DMS 273 treated with DMSO at 0.1 percent for 48 hours (cell line): Measurements from ENCODE around the gene PDE4A.
"Not testable (repeated sequence)": the region's sequence is repeated elsewhere in the genome, so short reads cannot be mapped to it uniquely, and the experiment has no call there.

ENCODE experiments used
- DNase-seq: peaks from one replicate; lab custom pipeline; 2025; lab: John Stamatoyannopoulos, UW

Gene PDE4A

GRCh38 chr19:10403137-10404021 lies 17.0 kb upstream of the PDE4A start, which contains the start of gene CDC37:
TSS of gene CDC37 (minus strand) at chr19:10403542. CDS start at chr19:10403479, 63 bp downstream.
- peak; percentile 84 for DNase-seq

DNA sequence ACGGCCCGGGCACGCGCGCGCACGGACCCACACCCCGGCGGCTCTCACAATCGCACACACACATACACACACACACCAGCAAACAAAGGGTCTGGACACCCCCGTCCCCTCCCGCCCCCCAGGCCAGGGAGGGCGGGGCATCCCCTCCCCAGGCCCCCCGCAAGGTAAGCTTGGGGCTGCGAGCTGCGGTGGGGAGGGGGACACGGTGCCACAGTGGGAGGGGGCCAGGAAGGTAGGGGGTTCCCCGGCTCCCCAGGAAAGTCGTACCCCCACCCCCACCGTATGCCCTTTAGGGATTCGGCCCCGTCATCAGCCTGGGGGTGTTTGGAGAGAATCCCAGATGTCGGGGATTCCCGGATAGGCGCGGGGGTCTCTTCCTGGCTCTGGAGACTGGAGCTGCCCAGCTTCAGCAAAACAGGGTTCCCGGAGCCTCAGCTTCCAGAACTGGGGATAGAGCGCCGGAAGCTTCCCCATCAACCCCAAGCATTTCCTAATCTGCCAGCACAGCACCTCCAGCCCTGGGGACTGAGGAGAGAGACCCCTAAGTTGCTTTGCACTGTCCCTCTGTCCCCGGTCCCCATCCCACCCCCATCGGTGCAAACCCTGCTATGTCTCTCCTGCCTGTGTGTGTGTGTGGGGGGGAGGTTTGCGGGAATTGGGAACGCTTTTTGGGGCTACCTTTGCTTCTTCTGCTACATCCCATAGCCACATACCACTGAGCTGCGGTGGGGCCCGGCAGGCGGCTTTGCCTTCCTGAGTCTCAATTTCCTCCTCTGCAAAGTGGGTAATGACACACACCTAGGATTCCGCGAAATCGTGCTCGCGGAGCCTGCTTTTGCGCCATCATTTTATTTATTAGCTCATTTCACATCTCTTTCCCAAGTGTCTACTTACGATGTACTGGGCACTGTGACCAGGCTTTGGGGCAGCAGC lies 15.2 kb upstream of the PDE4A start:
- DNase-seq, result no peak

DNA sequence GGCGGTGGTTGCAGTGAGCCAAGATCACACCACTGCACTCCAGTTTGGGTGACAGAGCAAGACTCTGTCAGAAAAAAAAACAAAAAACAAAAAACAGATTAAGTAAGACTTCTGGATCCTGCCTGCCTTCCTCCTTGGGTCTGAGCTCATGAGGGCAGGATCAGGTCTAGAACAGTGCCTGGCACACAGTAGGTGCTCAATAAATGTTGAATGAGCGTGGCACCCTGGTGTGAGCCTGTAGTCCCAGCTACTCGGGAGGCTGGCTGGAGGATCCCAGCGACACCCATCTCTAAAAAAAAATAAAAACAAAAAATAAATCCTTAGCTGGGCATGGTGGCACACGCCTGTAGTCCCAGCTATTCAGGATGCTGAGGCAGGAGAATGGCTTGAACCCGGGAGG lies 14.1 kb upstream of the PDE4A start:
- no peak for DNase-seq

DNA sequence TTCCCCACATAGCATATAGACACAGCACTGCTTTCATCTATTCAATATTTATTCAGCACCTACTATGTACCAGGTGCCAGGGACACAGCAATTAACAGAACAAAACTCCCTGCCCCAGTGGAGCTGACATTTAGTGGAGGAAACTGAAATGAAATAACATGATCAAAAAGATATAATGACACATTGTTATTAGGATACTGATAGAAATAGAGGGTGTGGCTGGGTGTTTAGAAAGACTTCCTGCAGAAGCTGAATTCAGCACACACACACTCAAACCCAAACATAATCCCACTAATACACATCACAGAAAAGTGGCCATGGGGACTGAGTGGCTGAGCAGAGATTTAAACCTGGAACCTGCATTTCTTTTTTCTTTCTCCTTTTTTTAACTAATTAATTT lies 13.2 kb upstream of the PDE4A start:
- DNase-seq, result no peak

- peak; percentile 38 for DNase-seq
These were observed 11.6 kb upstream of the PDE4A start for GRCh38 chr19:10408511-10409283.

- DNase-seq, result not testable (repeated sequence)
These were observed 9.1 kb upstream of the PDE4A start for GRCh38 chr19:10411224-10411623.

GRCh38 chr19:10412257-10412977 lies 7.9 kb upstream of the PDE4A start:
- no peak for DNase-seq

DNA sequence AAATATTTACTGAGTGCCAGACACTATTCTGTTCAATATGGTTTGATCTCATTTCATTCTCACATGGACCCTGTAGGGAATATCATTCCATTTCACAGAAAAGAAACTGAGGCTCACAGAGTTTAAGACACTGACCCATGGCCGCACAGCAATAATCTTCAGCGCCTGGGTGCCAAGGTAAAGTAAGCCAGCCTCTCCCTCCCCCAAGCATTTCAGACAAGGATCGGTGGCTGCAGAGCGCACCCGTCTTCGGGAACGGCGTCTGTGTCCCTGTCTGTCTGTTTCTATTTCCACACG lies 4.3 kb upstream of the PDE4A start:
- no peak for DNase-seq

GRCh38 chr19:10416380-10417257 lies 3.7 kb upstream of the PDE4A start:
- DNase-seq, result peak; percentile 86

GRCh38 chr19:10417541-10418234 lies 2.6 kb upstream of the PDE4A start:
- no peak for DNase-seq

GRCh38 chr19:10418235-10418484 lies 2.2 kb upstream of the PDE4A start:
- DNase-seq, result peak; percentile 68

GRCh38 chr19:10418485-10419199 lies 1.7 kb upstream of the PDE4A start:
- peak; percentile 71 for DNase-seq

DNA sequence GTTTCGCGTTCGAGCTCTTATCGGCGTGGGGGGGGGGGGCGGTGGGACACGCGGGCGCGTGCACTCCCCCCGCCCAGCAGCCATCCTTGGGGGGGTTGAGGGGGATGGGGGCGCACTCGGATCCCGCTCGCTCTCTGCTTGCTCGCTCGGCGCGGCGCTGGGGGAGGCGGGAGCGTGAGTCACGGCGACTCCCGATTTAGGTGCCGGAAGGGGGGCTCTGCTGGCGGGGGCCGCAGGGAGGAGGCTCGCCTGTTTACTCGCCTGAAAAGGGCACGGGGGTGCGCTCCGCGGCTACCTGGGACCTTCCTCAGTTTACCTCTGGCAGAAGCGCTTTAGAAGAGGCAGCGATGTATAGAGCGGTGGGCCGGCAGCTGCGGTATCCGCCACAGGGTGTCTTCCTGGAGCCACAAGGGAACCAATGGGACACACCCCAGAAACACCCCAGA lies 1.1 kb upstream of the PDE4A start:
- DNase-seq, result no peak

- peak; percentile 91 for DNase-seq
These were observed 493 bp upstream of the PDE4A start for GRCh38 chr19:10419646-10420443.

- no peak for DNase-seq
These were observed 1.1 kb downstream of the PDE4A start for GRCh38 chr19:10421240-10422045.

GRCh38 chr19:10422046-10422461 lies 1.7 kb downstream of the PDE4A start:
- no peak for DNase-seq

- DNase-seq, result no peak
These were observed 2.5 kb downstream of the PDE4A start for GRCh38 chr19:10422846-10423245.
